ENCODE measurements around the gene SGCD.

- TF ChIP-seq CTCF (IDR thresholded peaks at IDR 0.05), result no peak
- no peak for TF ChIP-seq POLR2AphosphoS5 (IDR thresholded peaks at IDR 0.05)
- no peak for TF ChIP-seq POLR2A (IDR thresholded peaks at IDR 0.05)
These were observed 437.4 kb downstream of the SGCD start for GRCh38 chr5:156764176-156764971.
